Measurements from ENCODE around the gene HINFP. TPM values are rescaled to one million over a fixed set of nuclear protein-coding genes. Genes with fewer than 3 reads are reported as not detected.

Gene HINFP
- 11.8 and 23.6 TPM in 2 replicates for total RNA-seq

GRCh38 chr11:119121008-119121810 lies at the start of gene HINFP:
Gene HINFP, plus strand, starts transcription at chr11:119121580. Its CDS starts 5,365 bp downstream, at chr11:119126945.

GRCh38 chr11:119084663-119085436 lies 36.5 kb upstream of the HINFP start, which contains the start of gene HMBS:
Gene HMBS, plus strand, starts transcription at chr11:119084881. Its CDS starts 153 bp downstream, at chr11:119085034.

GRCh38 chr11:119101759-119102423 lies 19.5 kb upstream of the HINFP start, which contains the start of gene DPAGT1:
Gene DPAGT1, minus strand, starts transcription at chr11:119101853. Its CDS starts 198 bp downstream, at chr11:119101655.

GRCh38 chr11:119106564-119107537 lies 14.5 kb upstream of the HINFP start, which contains the start of gene C2CD2L:
Gene C2CD2L, plus strand, starts transcription at chr11:119107344. Its CDS starts 398 bp downstream, at chr11:119107742.

GRCh38 chr11:119149018-119149785 lies 27.8 kb downstream of the HINFP start, which contains the start of gene ABCG4:
Gene ABCG4, plus strand, starts transcription at chr11:119149052. Its CDS starts 914 bp downstream, at chr11:119149966.

GRCh38 chr11:119168471-119169281 lies 47.3 kb downstream of the HINFP start, which contains the start of gene NLRX1:
Gene NLRX1, plus strand, starts transcription at chr11:119168725. Its CDS starts 2,679 bp downstream, at chr11:119171404.

Other genes with a start within 250 kb of the HINFP start
- not detected in 2 replicates for gene CXCR5, start 237.7 kb upstream of the HINFP start, total RNA-seq
- gene BCL9L, start 195.7 kb upstream of the HINFP start, total RNA-seq, result 7.3 and 24.8 TPM in 2 replicates
- gene UPK2, start 165.3 kb upstream of the HINFP start, total RNA-seq, result not detected in 2 replicates
- not detected in 2 replicates for gene FOXR1, start 149.8 kb upstream of the HINFP start, total RNA-seq
- gene CENATAC, start 123.4 kb upstream of the HINFP start, total RNA-seq, result 10.2 and 20.0 TPM in 2 replicates
- gene RPS25, start 103.2 kb upstream of the HINFP start, total RNA-seq, result 385 and 658 TPM in 2 replicates
- gene TRAPPC4, start 102.8 kb upstream of the HINFP start, total RNA-seq, result 87.9 and 137 TPM in 2 replicates
- 12.5 and 17.0 TPM in 2 replicates for gene SLC37A4, start 90.7 kb upstream of the HINFP start, total RNA-seq
- 125 and 188 TPM in 2 replicates for gene HYOU1, start 64.4 kb upstream of the HINFP start, total RNA-seq
- gene VPS11, start 53.8 kb upstream of the HINFP start, total RNA-seq, result 19.8 and 35.4 TPM in 2 replicates
- gene HMBS, start 36.7 kb upstream of the HINFP start, total RNA-seq, result 2.5 and 2.6 TPM in 2 replicates
- gene DPAGT1, start 19.7 kb upstream of the HINFP start, total RNA-seq, result 9.4 and 26.6 TPM in 2 replicates
- 2.1 and 4.5 TPM in 2 replicates for gene C2CD2L, start 14.2 kb upstream of the HINFP start, total RNA-seq
- gene ABCG4, start 27.5 kb downstream of the HINFP start, total RNA-seq, result under 0.01 TPM in 1 of 2 replicates, not detected in the other
- 11.7 and 19.3 TPM in 2 replicates for gene NLRX1, start 47.1 kb downstream of the HINFP start, total RNA-seq
- not detected in 2 replicates for gene NHERF4, start 63.9 kb downstream of the HINFP start, total RNA-seq
- 8.3 and 18.8 TPM in 2 replicates for gene CBL, start 84.8 kb downstream of the HINFP start, total RNA-seq
- 844 and 1,058 TPM in 2 replicates for gene MCAM, start 195.6 kb downstream of the HINFP start, total RNA-seq
- gene RNF26, start 212.9 kb downstream of the HINFP start, total RNA-seq, result 3.2 and 8.2 TPM in 2 replicates
- gene C1QTNF5, start 219.3 kb downstream of the HINFP start, total RNA-seq, result 62.3 and 67.1 TPM in 2 replicates
- gene MFRP, start 225.1 kb downstream of the HINFP start, total RNA-seq, result under 0.01 TPM in 1 of 2 replicates, not detected in the other

All from bladder microvascular endothelial cell (primary cell).